ENCODE data around the gene THADA.
"Not testable (repeated sequence)": the region's sequence is repeated elsewhere in the genome, so short reads cannot be mapped to it uniquely, and the experiment has no call there.

THADA gene

GRCh38 chr2:43452318-43452731 lies 143.5 kb downstream of the THADA start:
- Histone ChIP-seq H3K4me1 (ENCODE audit: control insufficient read depth in 1 of 2, insufficient read depth in 1 of 2, low read depth in 1 of 2, low read length in 1 of 2) (peaks cover 3 to 14% of the 10 kb centered on the region in 2 experiments), H3K27ac (no peak overlapping the region), H3K9me3 (no peaks in the 10 kb centered on the region), H3K27me3 (no peaks in the 10 kb centered on the region), H3K36me3 (no peaks in the 10 kb centered on the region), H3K4me3 (ENCODE audit: low read depth in 1 of 2, low read length in 1 of 2) (no peak overlapping the region)
- TF ChIP-seq CTCF (IDR thresholded peaks at IDR 0.05): no peak

DNA sequence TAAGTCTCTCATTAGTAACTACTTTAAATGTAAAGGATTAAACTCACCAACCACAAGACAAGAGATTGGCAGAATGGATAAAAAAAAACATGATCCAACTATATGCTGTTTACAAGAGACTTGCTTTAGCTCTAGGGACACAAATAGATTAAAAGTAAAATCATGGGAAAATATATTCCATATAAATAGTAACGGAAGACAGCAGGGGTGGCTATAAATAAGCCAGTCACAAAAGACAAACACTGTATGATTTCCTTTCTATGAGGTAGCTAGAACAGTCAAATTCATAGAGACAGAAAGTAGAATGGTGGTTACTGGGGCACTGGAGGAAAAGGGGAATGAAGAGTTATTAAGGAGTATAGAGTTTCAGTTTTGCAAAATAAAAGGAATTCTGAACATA lies 145.2 kb downstream of the THADA start:
- no peaks in the 10 kb centered on the region for H3K9me3 ChIP-seq
- H3K4me3 ChIP-seq (ENCODE audit: low read depth in 1 of 2, low read length in 1 of 2): no peak overlapping the region
- TF ChIP-seq CTCF (IDR thresholded peaks at IDR 0.05): no peak
- H3K27ac ChIP-seq: no peak overlapping the region
- H3K36me3 ChIP-seq: peaks cover 4% of the 10 kb centered on the region
- peaks cover 3 to 7% of the 10 kb centered on the region in 2 experiments for H3K4me1 ChIP-seq (ENCODE audit: control insufficient read depth in 1 of 2, insufficient read depth in 1 of 2, low read depth in 1 of 2, low read length in 1 of 2)
- H3K27me3 ChIP-seq: no peaks in the 10 kb centered on the region

DNA sequence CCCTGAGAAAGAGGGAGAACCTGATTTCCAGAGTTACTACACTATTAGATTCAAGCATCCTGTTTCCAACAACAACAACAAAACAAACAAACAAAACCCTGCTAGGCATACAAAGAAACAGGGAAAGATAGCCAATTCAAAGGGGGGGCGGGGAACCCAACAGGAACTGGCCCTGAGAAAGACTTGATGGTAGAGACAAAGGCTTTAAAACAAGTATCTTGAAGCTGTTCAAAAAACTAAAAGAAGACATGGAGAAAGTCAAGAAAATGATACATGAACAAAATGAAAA lies 147.1 kb downstream of the THADA start:
- no peak for TF ChIP-seq CTCF (IDR thresholded peaks at IDR 0.05)
- no peaks in the 10 kb centered on the region for H3K27me3 ChIP-seq
- H3K36me3 ChIP-seq: peaks cover 4% of the 10 kb centered on the region
- no peak overlapping the region for H3K27ac ChIP-seq
- H3K4me1 ChIP-seq (ENCODE audit: control insufficient read depth in 1 of 2, insufficient read depth in 1 of 2, low read depth in 1 of 2, low read length in 1 of 2): peaks cover 3% of the 10 kb centered on the region in 2 experiments
- no peak overlapping the region for H3K4me3 ChIP-seq (ENCODE audit: low read depth in 1 of 2, low read length in 1 of 2)
- H3K9me3 ChIP-seq: no peaks in the 10 kb centered on the region

GRCh38 chr2:43448011-43448821 lies 147.6 kb downstream of the THADA start:
- Histone ChIP-seq H3K36me3 (peaks cover 4% of the 10 kb centered on the region), H3K4me3 (ENCODE audit: low read depth in 1 of 2, low read length in 1 of 2) (no peak overlapping the region)
- TF ChIP-seq CTCF (IDR thresholded peaks at IDR 0.05): no peak

DNA sequence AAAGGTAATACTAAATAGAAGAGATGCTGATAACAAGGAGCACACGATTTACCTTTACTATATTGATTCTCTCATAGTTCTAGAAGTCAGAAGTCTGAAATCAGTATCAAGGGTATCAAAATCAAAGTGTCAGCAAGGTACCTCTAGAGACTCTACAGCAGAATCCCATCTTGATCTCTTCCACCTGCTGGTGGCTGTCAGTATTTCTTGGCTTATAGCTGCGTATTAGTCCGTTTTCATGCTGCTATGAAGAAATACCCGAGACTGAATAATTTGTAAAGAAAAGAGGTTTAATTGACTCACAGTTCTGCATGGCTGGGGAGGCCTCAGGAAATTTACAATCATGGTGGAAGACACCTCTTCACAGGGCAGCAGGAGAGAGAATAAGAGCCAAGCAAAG lies 149.1 kb downstream of the THADA start:
- not testable (repeated sequence) for H3K4me3 ChIP-seq (ENCODE audit: low read depth in 1 of 2, low read length in 1 of 2); H3K27ac ChIP-seq; H3K27me3 ChIP-seq; H3K9me3 ChIP-seq; H3K36me3 ChIP-seq; H3K4me1 ChIP-seq (ENCODE audit: control insufficient read depth in 1 of 2, insufficient read depth in 1 of 2, low read depth in 1 of 2, low read length in 1 of 2)

More at GRCh38 chr2:43448011-43448821, 147.6 kb downstream of the THADA start:
- peaks cover 3% of the 10 kb centered on the region in 2 experiments for H3K4me1 ChIP-seq (ENCODE audit: control insufficient read depth in 1 of 2, insufficient read depth in 1 of 2, low read depth in 1 of 2, low read length in 1 of 2)
- H3K9me3 ChIP-seq: no peaks in the 10 kb centered on the region
- H3K27me3 ChIP-seq: no peaks in the 10 kb centered on the region
- H3K27ac ChIP-seq: no peak overlapping the region

GRCh38 chr2:43445781-43446180 lies 150.1 kb downstream of the THADA start:
- Histone ChIP-seq H3K9me3 (no peaks in the 10 kb centered on the region), H3K4me1 (ENCODE audit: control insufficient read depth in 1 of 2, insufficient read depth in 1 of 2, low read depth in 1 of 2, low read length in 1 of 2) (peaks cover 3% of the 10 kb centered on the region in 2 experiments), H3K36me3 (peaks cover 4% of the 10 kb centered on the region), H3K27ac (no peak overlapping the region), H3K27me3 (no peaks in the 10 kb centered on the region), H3K4me3 (ENCODE audit: low read depth in 1 of 2, low read length in 1 of 2) (no peak overlapping the region)
- no peak for TF ChIP-seq CTCF (IDR thresholded peaks at IDR 0.05)

All from neutrophil (primary cell).